Liver (tissue), 9 donors: ENCODE results near the gene OR5F1. TPM values are rescaled to one million over a fixed set of nuclear protein-coding genes. Genes with fewer than 3 reads are reported as not detected.

Source experiments
- DNase-seq: peaks from one replicate; pipeline ENCODE4 v3.0.0-alpha.2; 2017; ENCODE audit warnings: low spot score
- H3K27ac ChIP-seq, 2 donors: one replicate each; pipeline ENCODE4 v1.7.0; 2013; ENCODE audit warnings: inconsistent platforms in 2 of 2, low read length in 2 of 2, control low read depth in 1 of 2, low read depth in 1 of 2, mild to moderate bottlenecking in 1 of 2
- H3K27me3 ChIP-seq, 4 donors: one replicate each; pipeline versions ENCODE4 v1.6.1 to v1.7.0; 2013; ENCODE audit warnings: low read length in 3 of 4, inconsistent platforms in 1 of 4, mild to moderate bottlenecking in 1 of 4, moderate library complexity in 1 of 4; ENCODE audit not compliant: control insufficient read depth in 4 of 4, insufficient read depth in 4 of 4
- H3K36me3 ChIP-seq, 4 donors: one replicate each; pipeline versions ENCODE4 v1.6.1 to v1.7.0; 2013; ENCODE audit warnings: low read length in 3 of 4, mild to moderate bottlenecking in 3 of 4, low read depth in 1 of 4, moderate library complexity in 1 of 4; ENCODE audit not compliant: control insufficient read depth in 4 of 4, insufficient read depth in 3 of 4
- H3K4me1 ChIP-seq, 4 donors: one replicate each; pipeline versions ENCODE4 v1.6.1 to v1.7.0; 2013; ENCODE audit warnings: low read length in 3 of 4, mild to moderate bottlenecking in 3 of 4, moderate library complexity in 1 of 4; ENCODE audit not compliant: control insufficient read depth in 4 of 4, insufficient read depth in 4 of 4
- H3K4me3 ChIP-seq, 3 donors: one replicate each; pipeline versions ENCODE4 v1.6.1 to v1.7.0; 2013; ENCODE audit warnings: low read length in 3 of 3, control low read depth in 1 of 3, low read depth in 1 of 3, mild to moderate bottlenecking in 1 of 3
- H3K9ac ChIP-seq, 2 donors: one replicate each; pipeline ENCODE4 v1.7.0; 2013; ENCODE audit warnings: low read length in 2 of 2, mild to moderate bottlenecking in 2 of 2, moderate library complexity in 2 of 2, control low read depth in 1 of 2, low read depth in 1 of 2
- H3K9me3 ChIP-seq, 4 donors: one replicate each; pipeline versions ENCODE4 v1.6.1 to v1.7.0; 2013; ENCODE audit warnings: low read length in 3 of 4; ENCODE audit not compliant: control insufficient read depth in 4 of 4
- ATF3 ChIP-seq: IDR thresholded peaks from 2 replicates; pipeline ENCODE4 v1.6.1; 2016; ENCODE audit warnings: antibody characterized with exemption
- FOXA1 ChIP-seq: IDR thresholded peaks from 2 replicates; pipeline ENCODE4 v1.6.1; 2016; ENCODE audit warnings: antibody characterized with exemption
- FOXA2 ChIP-seq: IDR thresholded peaks from 2 replicates; pipeline ENCODE4 v1.6.1; 2016; ENCODE audit warnings: antibody characterized with exemption
- GABPA ChIP-seq, 2 donors: IDR thresholded peaks in 1 of 2; conservative IDR thresholded peaks in 1 of 2; 2 replicates each; pipeline ENCODE4 v1.6.1; 2016; ENCODE audit warnings: antibody characterized with exemption in 2 of 2, mild to moderate bottlenecking in 1 of 2, moderate library complexity in 1 of 2
- HNF4A ChIP-seq, 2 donors: conservative IDR thresholded peaks; 2 replicates each; pipeline ENCODE4 v1.6.1; 2016; ENCODE audit warnings: antibody characterized with exemption in 2 of 2, mild to moderate bottlenecking in 2 of 2
- HNF4G ChIP-seq: IDR thresholded peaks from 2 replicates; pipeline ENCODE4 v1.6.1; 2016; ENCODE audit warnings: antibody characterized with exemption
- JUND ChIP-seq, 2 donors: IDR thresholded peaks; 2 replicates each; pipeline ENCODE4 v1.6.1; 2016; ENCODE audit warnings: antibody characterized with exemption in 2 of 2
- MAX ChIP-seq: IDR thresholded peaks from 2 replicates; pipeline ENCODE4 v1.6.1; 2016; ENCODE audit warnings: antibody characterized with exemption
- NR2F2 ChIP-seq: IDR thresholded peaks from 2 replicates; pipeline ENCODE4 v1.6.1; 2016; ENCODE audit warnings: antibody characterized with exemption
- RAD21 ChIP-seq, 2 donors: IDR thresholded peaks; 2 replicates each; pipeline ENCODE4 v1.6.1; 2016; ENCODE audit warnings: antibody characterized with exemption in 2 of 2, mild to moderate bottlenecking in 2 of 2
- REST ChIP-seq: IDR thresholded peaks from 2 replicates; pipeline ENCODE4 v1.6.1; 2016; ENCODE audit warnings: antibody characterized with exemption, mild to moderate bottlenecking
- RXRA ChIP-seq, 2 donors: IDR thresholded peaks; 2 replicates each; pipeline ENCODE4 v1.6.1; 2017 to 2018; ENCODE audit warnings: antibody characterized with exemption in 2 of 2, mild to moderate bottlenecking in 1 of 2
- SP1 ChIP-seq: IDR thresholded peaks from 2 replicates; pipeline ENCODE4 v1.6.1; 2018; ENCODE audit warnings: antibody characterized with exemption, mild to moderate bottlenecking
- TAF1 ChIP-seq: conservative IDR thresholded peaks from 2 replicates; pipeline ENCODE4 v1.6.1; 2016; ENCODE audit warnings: antibody characterized with exemption, mild to moderate bottlenecking
- YY1 ChIP-seq: IDR thresholded peaks from 2 replicates; pipeline ENCODE4 v1.6.1; 2016; ENCODE audit warnings: antibody characterized with exemption, mild to moderate bottlenecking
- ZBTB33 ChIP-seq: IDR thresholded peaks from 2 replicates; pipeline ENCODE4 v1.6.1; 2016; ENCODE audit warnings: antibody characterized with exemption
- WGBS: extraction: QIAGEN DNeasy Blood & Tissue Kit; methylation state at CpG from one replicate; pipeline ENCODE4 v1.1.7; 2013; 5-methylcytosine and 5-hydroxymethylcytosine counted together
- polyA plus RNA-seq, 2 donors: library from polyadenylated mRNA; stranded (reverse) in 1 of 2; unstranded in 1 of 2; fragments of 200-250 nt in 1 of 2; fragments of >200 nt in 1 of 2; fragmentation: Nextera tagmentation in 1 of 2; extraction: Ambion mirVana in 1 of 2; gene quantifications; one replicate each; pipeline versions ENCODE4 v1.2.1 to v1.2.3, GENCODE V29; 2013 to 2015
- total RNA-seq, 2 donors: library from RNA; depleted of rRNA; stranded (reverse); fragments of >200 nt; gene quantifications; one replicate each; pipeline ENCODE4 v1.2.3, GENCODE V29; 2014
- donor health status: healthy.
- donor health status: healthy.
- donor health status: healthy.
- donor health status: healthy.
- donor health status: healthy.

Gene OR5F1
- total and polyA plus RNA-seq, 4 donors = not detected

- TF ChIP-seq YY1 = no peak
- no peak for TF ChIP-seq JUND (IDR thresholded peaks at IDR 0.05)
- TF ChIP-seq ZBTB33 = no peak
- TF ChIP-seq HNF4A (conservative IDR thresholded peaks at IDR 0.05) = no peak
- no peak for TF ChIP-seq NR2F2
- TF ChIP-seq FOXA2 = no peak
- TF ChIP-seq HNF4G = no peak
- H3K27ac ChIP-seq = no peak overlapping the region
- H3K36me3 ChIP-seq = no peaks in the 10 kb centered on the region
- H3K27me3 ChIP-seq = no peaks in the 10 kb centered on the region
- DNase-seq = no peak
- H3K4me1 ChIP-seq = no peaks in the 10 kb centered on the region
- H3K4me3 ChIP-seq = no peak overlapping the region
- H3K9ac ChIP-seq = no peak overlapping the region
- peaks cover 0 to 4% (median under 1%) of the 10 kb centered on the region in 4 donors for H3K9me3 ChIP-seq
Measured at GRCh38 chr11:56010716-56011115, 16.3 kb upstream of the OR5F1 start.

- Histone ChIP-seq H3K36me3 (no peaks in the 10 kb centered on the region), H3K27me3 (no peaks in the 10 kb centered on the region), H3K4me1 (no peaks in the 10 kb centered on the region), H3K4me3 (no peak overlapping the region), H3K9me3 (no peaks in the 10 kb centered on the region), H3K9ac (no peak overlapping the region), H3K27ac (no peak overlapping the region)
- DNase-seq = no peak
- 86% methylated on average over 3 of the region's 3 CpGs for WGBS
- TF ChIP-seq JUND (IDR thresholded peaks at IDR 0.05) (no peak), RAD21 (IDR thresholded peaks at IDR 0.05) (no peak), ZBTB33 (no peak), GABPA (IDR thresholded peaks at IDR 0.05 in 1 of 2, conservative IDR thresholded peaks at IDR 0.05 in 1 of 2) (no peak), HNF4G (no peak), ATF3 (no peak), FOXA2 (no peak), MAX (no peak), SP1 (no peak), YY1 (no peak), REST (no peak), NR2F2 (no peak), HNF4A (conservative IDR thresholded peaks at IDR 0.05) (no peak), RXRA (IDR thresholded peaks at IDR 0.05) (no peak), FOXA1 (no peak), TAF1 (no peak)
Measured at GRCh38 chr11:55970935-55971334, 23.5 kb downstream of the OR5F1 start.
